ENCODE measurements around the gene ARMH2. TPM values are rescaled to one million over a fixed set of nuclear protein-coding genes. Genes with fewer than 3 reads are reported as not detected.

The ARMH2 gene
- total RNA-seq (2014; rRNA removed; shearing (Covaris generic); ENCODE audit: low replicate concordance) = not detected in 2 replicates

GRCh38 chr6:24798740-24799540 is at the start of gene ARMH2:
ARMH2 (minus strand) TSS chr6:24798917; CDS start chr6:24798857, 60 bp downstream.
- Histone ChIP-seq H3K4me3 (no peak within 1 kb of the TSS), H3K27me3 (no peaks in the 10 kb centered on the region), H3K9me3 (no peaks in the 10 kb centered on the region), H3K36me3 (no peaks in the 10 kb centered on the region)
- DNase-seq = no peak

- no peaks in the 10 kb centered on the region for H3K36me3 ChIP-seq
- no peaks in the 10 kb centered on the region for H3K27me3 ChIP-seq
- no peaks in the 10 kb centered on the region for H3K9me3 ChIP-seq
- no peak overlapping the region for H3K4me3 ChIP-seq
- DNase-seq = no peak
Measured at GRCh38 chr6:24848461-24848860, 49.7 kb upstream of the ARMH2 start.

- Histone ChIP-seq H3K27me3 (no peaks in the 10 kb centered on the region), H3K9me3 (no peaks in the 10 kb centered on the region), H3K4me3 (no peak overlapping the region), H3K36me3 (no peaks in the 10 kb centered on the region)
- no peak for DNase-seq
Measured at GRCh38 chr6:24847402-24847801, 48.7 kb upstream of the ARMH2 start.

GRCh38 chr6:24845578-24845977 is 46.9 kb upstream of the ARMH2 start:
- H3K9me3 ChIP-seq = no peaks in the 10 kb centered on the region
- no peak overlapping the region for H3K4me3 ChIP-seq
- no peaks in the 10 kb centered on the region for H3K27me3 ChIP-seq
- no peaks in the 10 kb centered on the region for H3K36me3 ChIP-seq
- DNase-seq = no peak

GRCh38 chr6:24844903-24845302 is 46.2 kb upstream of the ARMH2 start:
- no peak overlapping the region for H3K4me3 ChIP-seq
- no peaks in the 10 kb centered on the region for H3K9me3 ChIP-seq
- no peaks in the 10 kb centered on the region for H3K27me3 ChIP-seq
- H3K36me3 ChIP-seq = no peaks in the 10 kb centered on the region
- DNase-seq = no peak

GRCh38 chr6:24844061-24844460 is 45.3 kb upstream of the ARMH2 start:
- no peaks in the 10 kb centered on the region for H3K27me3 ChIP-seq
- H3K4me3 ChIP-seq = no peak overlapping the region
- no peaks in the 10 kb centered on the region for H3K9me3 ChIP-seq
- DNase-seq = no peak
- H3K36me3 ChIP-seq = no peaks in the 10 kb centered on the region

- Histone ChIP-seq H3K4me3 (no peak overlapping the region), H3K9me3 (no peaks in the 10 kb centered on the region), H3K36me3 (no peaks in the 10 kb centered on the region), H3K27me3 (no peaks in the 10 kb centered on the region)
- DNase-seq = no peak
Measured at GRCh38 chr6:24840187-24840586, 41.5 kb upstream of the ARMH2 start.

GRCh38 chr6:24838994-24839393 is 40.3 kb upstream of the ARMH2 start:
- Histone ChIP-seq H3K9me3 (no peaks in the 10 kb centered on the region), H3K4me3 (no peak overlapping the region), H3K27me3 (no peaks in the 10 kb centered on the region), H3K36me3 (no peaks in the 10 kb centered on the region)
- DNase-seq = no peak

GRCh38 chr6:24838081-24838480 is 39.4 kb upstream of the ARMH2 start:
- peak; percentile 5 for DNase-seq
- Histone ChIP-seq H3K27me3 (no peaks in the 10 kb centered on the region), H3K4me3 (no peak overlapping the region), H3K36me3 (no peaks in the 10 kb centered on the region), H3K9me3 (no peaks in the 10 kb centered on the region)

- H3K36me3 ChIP-seq = no peaks in the 10 kb centered on the region
- DNase-seq = no peak
- no peaks in the 10 kb centered on the region for H3K9me3 ChIP-seq
- H3K4me3 ChIP-seq = no peak overlapping the region
- H3K27me3 ChIP-seq = no peaks in the 10 kb centered on the region
Measured at GRCh38 chr6:24836109-24836508, 37.4 kb upstream of the ARMH2 start.

GRCh38 chr6:24833711-24834386 is 35.1 kb upstream of the ARMH2 start:
- no peak overlapping the region for H3K4me3 ChIP-seq
- DNase-seq = no peak
- H3K36me3 ChIP-seq = no peaks in the 10 kb centered on the region
- H3K27me3 ChIP-seq = no peaks in the 10 kb centered on the region
- H3K9me3 ChIP-seq = no peaks in the 10 kb centered on the region

GRCh38 chr6:24832794-24833193 is 34.1 kb upstream of the ARMH2 start:
- H3K36me3 ChIP-seq = no peaks in the 10 kb centered on the region
- no peak overlapping the region for H3K4me3 ChIP-seq
- no peak for DNase-seq
- H3K27me3 ChIP-seq = no peaks in the 10 kb centered on the region
- no peaks in the 10 kb centered on the region for H3K9me3 ChIP-seq

GRCh38 chr6:24831771-24832716 is 33.3 kb upstream of the ARMH2 start:
- no peak for DNase-seq
- no peaks in the 10 kb centered on the region for H3K27me3 ChIP-seq
- no peaks in the 10 kb centered on the region for H3K9me3 ChIP-seq
- no peaks in the 10 kb centered on the region for H3K36me3 ChIP-seq
- H3K4me3 ChIP-seq = no peak overlapping the region

- Histone ChIP-seq H3K4me3 (no peak overlapping the region), H3K27me3 (no peaks in the 10 kb centered on the region), H3K36me3 (no peaks in the 10 kb centered on the region), H3K9me3 (no peaks in the 10 kb centered on the region)
- DNase-seq = no peak
Measured at GRCh38 chr6:24829657-24830056, 30.9 kb upstream of the ARMH2 start.

- Histone ChIP-seq H3K27me3 (no peaks in the 10 kb centered on the region), H3K36me3 (no peaks in the 10 kb centered on the region), H3K4me3 (no peak overlapping the region), H3K9me3 (no peaks in the 10 kb centered on the region)
- DNase-seq = no peak
Measured at GRCh38 chr6:24827970-24828369, 29.3 kb upstream of the ARMH2 start.

GRCh38 chr6:24827162-24827561 is 28.4 kb upstream of the ARMH2 start:
- H3K9me3 ChIP-seq = no peaks in the 10 kb centered on the region
- H3K4me3 ChIP-seq = no peak overlapping the region
- no peaks in the 10 kb centered on the region for H3K36me3 ChIP-seq
- DNase-seq = no peak
- H3K27me3 ChIP-seq = no peaks in the 10 kb centered on the region

- Histone ChIP-seq H3K36me3 (no peaks in the 10 kb centered on the region), H3K27me3 (no peaks in the 10 kb centered on the region), H3K4me3 (no peak overlapping the region), H3K9me3 (no peaks in the 10 kb centered on the region)
- no peak for DNase-seq
Measured at GRCh38 chr6:24825130-24825630, 26.5 kb upstream of the ARMH2 start.

Data from MG63 (cell line).